ENCODE results near the gene GRK7. TPM values are rescaled to one million over a fixed set of nuclear protein-coding genes. Genes with fewer than 3 reads are reported as not detected.

Gene GRK7
- total and polyA plus RNA-seq, 11 donors: 0.06 to 0.13 TPM; not detected in 9

GRCh38 chr3:141793476-141794260 lies 30.5 kb downstream of the GRK7 start:
- Histone ChIP-seq H3K4me1 (peaks cover 0 to 35% (median 20%) of the 10 kb centered on the region in 12 donors), H3K4me3 (no peak overlapping the region), H3K9me3 (no peaks in the 10 kb centered on the region), H3K27ac (no peak overlapping the region), H3K27me3 (no peaks in the 10 kb centered on the region), H3K36me3 (no peaks in the 10 kb centered on the region)
- DNase-seq: no peak
- no peak for ATAC-seq
- 88 to 96% (median 95%) methylated on average over 8 of the region's 8 CpGs for WGBS, 4 donors
- intact Hi-C loops (cut with DNase I): loop anchor here in 1 of 10 donors (10.0 kb wide), 1 partner anchor 71 kb away; no protein-coding TSS in a partner anchor
- no peak for TF ChIP-seq CTCF (IDR thresholded peaks at IDR 0.05)
- TF ChIP-seq POLR2A (IDR thresholded peaks at IDR 0.05): no peak

- Histone ChIP-seq H3K27ac (no peak overlapping the region), H3K9me3 (no peaks in the 10 kb centered on the region), H3K27me3 (no peaks in the 10 kb centered on the region), H3K4me1 (peaks cover 0 to 37% (median 22%) of the 10 kb centered on the region in 12 donors), H3K36me3 (no peaks in the 10 kb centered on the region), H3K4me3 (no peak overlapping the region)
- intact Hi-C loops (cut with DNase I): loop anchor here in 4 of 10 donors (5.0 to 10.0 kb wide), 3 partner anchors 58 to 82 kb away; partner anchors contain the start of genes ATP1B3 (in 2 of the 4) and RNF7 (in 1 of the 4)
- TF ChIP-seq POLR2A (IDR thresholded peaks at IDR 0.05) (no peak), CTCF (IDR thresholded peaks at IDR 0.05) (no peak)
- ATAC-seq: no peak
- no peak for DNase-seq
- WGBS, 4 donors: 88 to 92% (median 90%) methylated on average over 4 of the region's 4 CpGs
Measured at GRCh38 chr3:141795276-141795675, 32.1 kb downstream of the GRK7 start.

GRCh38 chr3:141795741-141796080 lies 32.5 kb downstream of the GRK7 start:
- ATAC-seq: no peak
- Histone ChIP-seq H3K27me3 (no peaks in the 10 kb centered on the region), H3K36me3 (no peaks in the 10 kb centered on the region), H3K9me3 (peaks cover 0 to 1% (median 0%) of the 10 kb centered on the region in 12 donors), H3K27ac (peak overlapping the region in 1 of 12 donors; percentile 38), H3K4me1 (peaks cover 0 to 37% (median 22%) of the 10 kb centered on the region in 12 donors), H3K4me3 (no peak overlapping the region)
- WGBS, 4 donors: 87 to 92% (median 90%) methylated on average over 5 of the region's 5 CpGs
- intact Hi-C loops (cut with DNase I): loop anchor here in 4 of 10 donors (5.0 to 10.0 kb wide), 3 partner anchors 58 to 82 kb away; partner anchors contain the start of genes ATP1B3 (in 2 of the 4) and RNF7 (in 1 of the 4)
- TF ChIP-seq POLR2A (IDR thresholded peaks at IDR 0.05) (no peak), CTCF (IDR thresholded peaks at IDR 0.05) (no peak)
- DNase-seq: no peak
